ENCODE measurements around the gene PTPRN2.

PTPRN2 gene

DNA sequence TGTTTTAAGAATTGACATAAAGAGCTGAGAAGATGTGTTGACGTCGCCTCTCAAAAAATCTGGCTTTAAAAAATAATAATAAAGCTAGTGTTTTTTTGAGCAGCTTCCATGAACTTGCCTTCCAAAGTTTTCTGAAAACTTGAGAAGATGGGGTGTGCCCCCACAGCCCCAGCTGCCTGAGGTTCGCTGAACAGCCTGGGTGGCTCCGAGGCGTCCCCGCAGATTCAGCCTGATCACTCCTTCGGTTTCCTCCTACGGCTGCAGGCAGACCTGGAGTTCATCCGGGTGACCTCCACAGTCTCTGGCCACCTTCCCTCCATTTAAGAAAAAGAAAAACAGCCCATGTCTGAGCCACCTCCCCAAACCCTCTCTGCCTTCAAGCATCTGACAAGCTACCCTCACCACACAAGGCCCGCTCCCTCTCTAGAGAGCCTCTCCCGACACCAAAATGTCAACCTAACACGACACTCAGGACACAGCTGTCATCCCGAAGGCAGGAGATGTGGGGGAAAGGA, 177.8 kb downstream of the PTPRN2 start:
- TF ChIP-seq, protein P1, sequence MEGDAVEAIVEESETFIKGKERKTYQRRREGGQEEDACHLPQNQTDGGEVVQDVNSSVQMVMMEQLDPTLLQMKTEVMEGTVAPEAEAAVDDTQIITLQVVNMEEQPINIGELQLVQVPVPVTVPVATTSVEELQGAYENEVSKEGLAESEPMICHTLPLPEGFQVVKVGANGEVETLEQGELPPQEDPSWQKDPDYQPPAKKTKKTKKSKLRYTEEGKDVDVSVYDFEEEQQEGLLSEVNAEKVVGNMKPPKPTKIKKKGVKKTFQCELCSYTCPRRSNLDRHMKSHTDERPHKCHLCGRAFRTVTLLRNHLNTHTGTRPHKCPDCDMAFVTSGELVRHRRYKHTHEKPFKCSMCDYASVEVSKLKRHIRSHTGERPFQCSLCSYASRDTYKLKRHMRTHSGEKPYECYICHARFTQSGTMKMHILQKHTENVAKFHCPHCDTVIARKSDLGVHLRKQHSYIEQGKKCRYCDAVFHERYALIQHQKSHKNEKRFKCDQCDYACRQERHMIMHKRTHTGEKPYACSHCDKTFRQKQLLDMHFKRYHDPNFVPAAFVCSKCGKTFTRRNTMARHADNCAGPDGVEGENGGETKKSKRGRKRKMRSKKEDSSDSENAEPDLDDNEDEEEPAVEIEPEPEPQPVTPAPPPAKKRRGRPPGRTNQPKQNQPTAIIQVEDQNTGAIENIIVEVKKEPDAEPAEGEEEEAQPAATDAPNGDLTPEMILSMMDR (IDR thresholded peaks at IDR 0.05), result no peak

DNA sequence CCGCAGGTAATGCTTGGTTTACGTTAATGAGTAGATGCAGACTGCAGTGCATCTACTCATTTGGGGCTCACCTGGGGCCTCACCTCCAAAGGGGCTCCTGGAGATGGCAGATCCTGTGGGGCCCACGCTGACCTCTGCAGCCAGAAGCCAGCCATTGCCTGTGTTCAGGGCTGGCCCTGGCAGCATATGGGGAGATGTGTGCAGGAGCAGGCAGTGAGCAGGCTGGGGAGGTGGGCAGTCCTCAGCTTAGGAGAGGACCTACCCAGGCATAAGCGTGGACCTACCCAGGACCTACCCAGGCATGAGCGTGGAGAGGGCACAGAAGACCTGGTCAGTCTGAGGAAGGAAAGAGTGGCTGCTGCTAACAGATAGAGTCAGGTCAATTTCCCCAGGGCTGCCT, 178.5 kb downstream of the PTPRN2 start:
- Histone ChIP-seq H3K4me2 (ENCODE audit: low read length) (no peak overlapping the region), H3K27ac (no peak overlapping the region)

More for the DNA sequence above, 177.8 kb downstream of the PTPRN2 start:
- Histone ChIP-seq H3K9ac (no peak overlapping the region), H3K27me3 (ENCODE audit: control insufficient read depth, insufficient read depth, low read length) (no peaks in the 10 kb centered on the region), H3K9me3 (ENCODE audit: control insufficient read depth, low read length) (no peaks in the 10 kb centered on the region), H3K4me1 (no peaks in the 10 kb centered on the region), H3K27ac (no peak overlapping the region), H3K36me3 (ENCODE audit: control insufficient read depth, insufficient read depth, low read length) (no peaks in the 10 kb centered on the region), H3K79me2 (no peaks in the 10 kb centered on the region), H2AFZ (no peak overlapping the region), H3K4me3 (ENCODE audit: low read depth, low read length) (no peak overlapping the region), H3K4me2 (ENCODE audit: low read length) (no peak overlapping the region)

DNA sequence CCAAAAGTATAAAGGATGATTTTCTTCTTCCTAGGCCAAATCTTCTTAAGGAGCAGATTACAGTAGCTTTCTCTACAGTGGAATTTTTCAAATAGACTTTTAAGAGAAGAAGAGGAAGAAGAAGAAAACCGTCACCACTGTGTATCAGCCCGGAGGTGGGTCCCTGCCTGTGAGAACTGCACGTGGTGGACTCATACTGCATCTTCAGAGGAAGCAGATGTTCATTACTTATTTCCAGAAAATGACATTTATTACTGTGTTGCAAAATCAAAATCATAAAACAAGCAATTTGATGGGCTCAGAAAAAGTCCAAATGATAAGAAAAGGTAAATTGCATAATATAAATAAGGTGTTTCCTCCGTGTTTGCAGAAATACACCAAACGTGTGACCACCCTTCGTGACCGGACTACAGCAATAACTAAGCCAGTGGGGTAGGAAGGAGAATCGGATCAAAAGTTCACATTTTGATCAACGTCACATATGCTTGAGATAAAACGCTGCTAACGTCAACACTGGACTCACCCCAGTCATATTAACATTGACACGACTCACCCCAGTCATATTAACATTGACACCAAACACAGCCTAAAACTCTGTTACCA, 179.2 kb downstream of the PTPRN2 start:
- no peaks in the 10 kb centered on the region for H3K36me3 ChIP-seq (ENCODE audit: control insufficient read depth, insufficient read depth, low read length)
- no peak overlapping the region for H2AFZ ChIP-seq
- no peaks in the 10 kb centered on the region for H3K4me1 ChIP-seq

More for the DNA sequence above, 178.5 kb downstream of the PTPRN2 start:
- TF ChIP-seq, protein P1 (IDR thresholded peaks at IDR 0.05), result no peak
- Histone ChIP-seq H3K4me1 (no peaks in the 10 kb centered on the region), H3K9ac (no peak overlapping the region), H3K79me2 (no peaks in the 10 kb centered on the region), H2AFZ (no peak overlapping the region), H3K36me3 (ENCODE audit: control insufficient read depth, insufficient read depth, low read length) (no peaks in the 10 kb centered on the region), H3K9me3 (ENCODE audit: control insufficient read depth, low read length) (no peaks in the 10 kb centered on the region), H3K4me3 (ENCODE audit: low read depth, low read length) (no peak overlapping the region), H3K27me3 (ENCODE audit: control insufficient read depth, insufficient read depth, low read length) (no peaks in the 10 kb centered on the region)

DNA sequence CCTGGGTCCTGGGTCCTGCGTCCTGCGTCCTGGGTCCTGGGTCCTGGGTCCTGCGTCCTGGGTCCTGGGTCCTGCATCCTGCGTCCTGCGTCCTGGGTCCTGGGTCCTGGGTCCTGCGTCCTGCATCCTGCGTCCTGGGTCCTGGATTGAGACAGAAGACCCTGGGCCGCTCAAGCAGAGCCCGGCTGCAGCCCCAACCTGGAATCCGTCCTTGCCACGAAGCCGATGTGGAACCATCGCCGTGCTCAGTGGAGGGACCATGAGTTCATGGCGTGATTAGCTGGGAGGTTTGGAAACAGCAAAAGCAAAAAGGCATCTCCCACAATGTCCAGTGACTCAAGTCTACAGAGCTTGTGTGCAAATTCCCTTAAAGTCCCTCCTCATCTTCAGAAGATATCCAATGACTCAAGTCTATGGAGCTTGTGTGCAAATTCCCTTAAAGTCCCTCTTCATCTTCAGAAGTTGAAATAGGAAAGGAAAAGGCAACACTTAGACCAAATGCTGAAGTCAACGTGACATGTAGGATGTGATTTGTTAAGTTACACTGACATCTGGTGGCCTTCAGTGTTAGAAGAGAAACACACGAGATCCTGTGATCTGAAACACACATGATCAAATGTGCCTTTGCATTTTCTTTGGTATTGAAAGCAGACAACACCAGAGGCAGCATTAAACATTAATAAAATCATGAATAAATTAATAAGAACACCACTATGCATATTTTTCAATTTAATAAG, 179.9 kb downstream of the PTPRN2 start:
- H3K9me3 ChIP-seq (ENCODE audit: control insufficient read depth, low read length), result no peaks in the 10 kb centered on the region
- no peak overlapping the region for H3K4me2 ChIP-seq (ENCODE audit: low read length)
- H3K36me3 ChIP-seq (ENCODE audit: control insufficient read depth, insufficient read depth, low read length), result no peaks in the 10 kb centered on the region
- H3K9ac ChIP-seq, result no peak overlapping the region
- H3K79me2 ChIP-seq, result no peaks in the 10 kb centered on the region
- TF ChIP-seq, protein P1 (IDR thresholded peaks at IDR 0.05), result peak; percentile 15
- H3K27ac ChIP-seq, result no peak overlapping the region
- H3K4me1 ChIP-seq, result no peaks in the 10 kb centered on the region
- no peaks in the 10 kb centered on the region for H3K27me3 ChIP-seq (ENCODE audit: control insufficient read depth, insufficient read depth, low read length)
- no peak overlapping the region for H3K4me3 ChIP-seq (ENCODE audit: low read depth, low read length)
- H2AFZ ChIP-seq, result no peak overlapping the region

More for the DNA sequence above, 179.2 kb downstream of the PTPRN2 start:
- no peak overlapping the region for H3K27ac ChIP-seq
- H3K9ac ChIP-seq, result no peak overlapping the region
- H3K79me2 ChIP-seq, result no peaks in the 10 kb centered on the region
- no peaks in the 10 kb centered on the region for H3K27me3 ChIP-seq (ENCODE audit: control insufficient read depth, insufficient read depth, low read length)
- TF ChIP-seq, protein P1 (IDR thresholded peaks at IDR 0.05), result no peak
- no peaks in the 10 kb centered on the region for H3K9me3 ChIP-seq (ENCODE audit: control insufficient read depth, low read length)
- no peak overlapping the region for H3K4me3 ChIP-seq (ENCODE audit: low read depth, low read length)
- no peak overlapping the region for H3K4me2 ChIP-seq (ENCODE audit: low read length)

Data from parathyroid adenoma (tissue), 2 donors.